Mesodermal cell (in vitro differentiated cells): ENCODE data around the gene TCF12.

Source experiments
- H3K27ac ChIP-seq: 2 replicates; pipeline ENCODE4 v1.7.0; 2013; ENCODE audit warnings: mild to moderate bottlenecking, low read depth, low read length, moderate library complexity; ENCODE audit not compliant: severe bottlenecking
- H3K36me3 ChIP-seq: 2 replicates; pipeline ENCODE4 v1.7.1; 2013; ENCODE audit warnings: mild to moderate bottlenecking, low read length, moderate library complexity; ENCODE audit not compliant: control insufficient read depth, insufficient read depth
- H3K4me1 ChIP-seq: one replicate; pipeline ENCODE4 v1.7.1; 2013; ENCODE audit warnings: mild to moderate bottlenecking, low read length; ENCODE audit not compliant: insufficient read depth, control insufficient read depth, poor library complexity, severe bottlenecking
- H3K4me3 ChIP-seq: 2 replicates; pipeline ENCODE4 v1.7.0; 2013; ENCODE audit warnings: low read length, control low read depth, mild to moderate bottlenecking; ENCODE audit not compliant: insufficient read depth, poor library complexity, severe bottlenecking; ENCODE audit errors: extremely low read depth
- H3K9me3 ChIP-seq: 2 replicates; pipeline ENCODE4 v1.7.1; 2013; ENCODE audit warnings: mild to moderate bottlenecking, low read length, moderate library complexity; ENCODE audit not compliant: control insufficient read depth
- WGBS, 2 experiments: methylation state at CpG; one replicate each; pipeline ENCODE4 v1.1.5; 2013; ENCODE audit warnings: missing lambda C conversion rate in 2 of 2; ENCODE audit not compliant: insufficient coverage in 2 of 2; 5-methylcytosine and 5-hydroxymethylcytosine counted together

The TCF12 gene

GRCh38 chr15:57102858-57103257 lies 184.4 kb downstream of the TCF12 start:
- Histone ChIP-seq H3K27ac (no peak overlapping the region), H3K9me3 (no peaks in the 10 kb centered on the region), H3K36me3 (peaks cover 19% of the 10 kb centered on the region), H3K4me1 (no peaks in the 10 kb centered on the region), H3K4me3 (no peak overlapping the region)
- 92 to 98% methylated on average over 4 of the region's 5 CpGs for WGBS, 2 experiments

- no CpG with 5 or more reads among the region's 2 CpGs for WGBS, 2 experiments
- no peak overlapping the region for H3K27ac ChIP-seq
- H3K4me3 ChIP-seq, result no peak overlapping the region
- H3K36me3 ChIP-seq, result peaks cover 19% of the 10 kb centered on the region
- H3K4me1 ChIP-seq, result no peaks in the 10 kb centered on the region
- no peaks in the 10 kb centered on the region for H3K9me3 ChIP-seq
These were observed 189.9 kb downstream of the TCF12 start for GRCh38 chr15:57108296-57108695.

- H3K27ac ChIP-seq, result no peak overlapping the region
- no peak overlapping the region for H3K4me3 ChIP-seq
- peaks cover 19% of the 10 kb centered on the region for H3K36me3 ChIP-seq
- no peaks in the 10 kb centered on the region for H3K9me3 ChIP-seq
- no CpG with 5 or more reads among the region's 2 CpGs for WGBS, 2 experiments
- no peaks in the 10 kb centered on the region for H3K4me1 ChIP-seq
These were observed 190.6 kb downstream of the TCF12 start for GRCh38 chr15:57109005-57109404.

DNA sequence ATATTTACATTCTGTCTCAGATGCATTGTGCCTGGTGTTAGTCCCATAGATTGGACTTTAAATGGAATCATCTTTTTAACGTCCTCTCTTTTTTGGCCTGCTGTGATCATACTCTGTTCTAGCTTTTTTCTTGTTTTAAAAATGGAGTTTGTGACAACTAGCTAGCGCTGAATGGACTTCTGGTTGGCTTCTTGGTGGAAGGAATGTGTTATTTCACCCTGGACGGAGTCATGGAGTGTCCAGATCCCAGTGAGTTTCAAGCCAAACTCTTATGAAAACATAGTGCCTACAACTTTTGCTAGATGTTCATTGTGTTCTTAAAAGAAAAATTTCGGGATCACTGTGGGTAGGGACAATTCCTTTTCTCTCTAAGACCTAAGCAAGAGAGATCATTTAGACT lies 192.6 kb downstream of the TCF12 start:
- WGBS, 2 experiments, result 93% methylated on average over 3 of the region's 4 CpGs; no CpG with 5 or more reads in 1 of the 2 experiments
- Histone ChIP-seq H3K4me3 (no peak overlapping the region), H3K4me1 (no peaks in the 10 kb centered on the region), H3K36me3 (peaks cover 8% of the 10 kb centered on the region), H3K27ac (no peak overlapping the region), H3K9me3 (no peaks in the 10 kb centered on the region)

GRCh38 chr15:57112178-57112577 lies 193.7 kb downstream of the TCF12 start:
- H3K27ac ChIP-seq, result no peak overlapping the region

DNA sequence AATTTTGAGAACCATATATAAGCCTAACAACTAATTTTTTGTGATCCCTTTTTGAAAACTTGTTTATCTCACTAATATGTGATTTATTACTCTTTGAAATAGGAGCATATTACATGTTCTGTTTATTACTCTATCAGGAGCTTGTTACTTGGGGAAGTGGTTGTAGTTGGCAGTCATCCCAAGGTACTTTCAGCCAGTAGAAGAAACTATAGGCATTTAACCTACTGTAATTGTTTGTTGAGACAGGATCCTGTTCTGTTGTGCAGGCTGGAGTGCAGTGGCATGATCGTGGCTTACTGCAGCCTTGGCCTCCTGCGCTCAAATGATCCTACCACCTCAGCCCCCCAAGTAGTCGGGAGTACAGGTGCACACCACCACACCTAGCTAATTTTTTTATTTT lies 195.6 kb downstream of the TCF12 start:
- WGBS, 2 experiments, result no CpG with 5 or more reads among the region's 3 CpGs
- H3K4me1 ChIP-seq, result peaks cover 15% of the 10 kb centered on the region
- no peak overlapping the region for H3K27ac ChIP-seq
- no peak overlapping the region for H3K4me3 ChIP-seq
- no peaks in the 10 kb centered on the region for H3K36me3 ChIP-seq
- H3K9me3 ChIP-seq, result no peaks in the 10 kb centered on the region

More at GRCh38 chr15:57112178-57112577, 193.7 kb downstream of the TCF12 start:
- Histone ChIP-seq H3K4me1 (peaks cover 1% of the 10 kb centered on the region), H3K9me3 (no peaks in the 10 kb centered on the region), H3K4me3 (no peak overlapping the region), H3K36me3 (no peaks in the 10 kb centered on the region)
- WGBS, 2 experiments, result 83 to 84% methylated on average over 1 to 2 of the region's 2 CpGs

DNA sequence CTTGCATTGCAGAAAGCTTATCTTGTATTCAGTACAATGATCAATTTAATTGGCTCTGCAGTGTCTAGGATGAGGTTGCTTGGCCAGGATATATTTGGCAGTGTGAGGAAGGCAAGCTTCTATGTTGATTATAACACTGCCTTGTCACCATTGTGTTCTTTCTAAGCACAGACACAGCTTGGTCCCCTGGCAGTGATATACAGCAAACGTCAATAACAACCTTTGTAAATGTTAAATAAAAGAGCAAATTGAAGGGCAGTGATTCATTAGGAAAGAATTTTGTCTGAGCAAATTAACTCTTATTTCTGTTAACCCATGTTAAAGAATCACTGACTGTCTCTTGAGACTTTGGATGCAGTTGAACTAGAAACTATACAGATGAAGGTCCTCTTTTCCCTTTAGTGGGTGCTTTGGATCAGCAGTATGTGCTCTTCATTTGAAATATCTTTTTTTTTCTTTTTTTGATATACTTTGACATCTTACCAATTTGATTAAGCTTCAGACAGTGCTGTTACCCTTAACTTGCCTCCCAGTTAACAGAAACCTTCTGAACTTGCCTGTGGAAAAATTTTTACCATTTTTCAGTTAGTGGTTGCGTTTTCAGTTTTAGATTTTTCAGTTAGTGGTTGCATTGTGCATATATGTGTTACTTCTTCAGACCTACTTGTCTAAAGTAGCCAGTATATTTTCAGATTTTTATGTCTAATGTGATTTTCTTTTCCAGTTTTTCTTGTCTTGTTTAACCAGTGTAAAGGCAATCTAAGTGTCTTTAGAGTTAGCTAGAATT lies 199.8 kb downstream of the TCF12 start:
- Histone ChIP-seq H3K9me3 (no peaks in the 10 kb centered on the region), H3K4me1 (peaks cover 25% of the 10 kb centered on the region), H3K27ac (peak overlapping the region; percentile 46), H3K36me3 (no peaks in the 10 kb centered on the region), H3K4me3 (no peak overlapping the region)
- WGBS, 2 experiments, result 60% methylated on average over 1 of the region's 2 CpGs; no CpG with 5 or more reads in 1 of the 2 experiments

DNA sequence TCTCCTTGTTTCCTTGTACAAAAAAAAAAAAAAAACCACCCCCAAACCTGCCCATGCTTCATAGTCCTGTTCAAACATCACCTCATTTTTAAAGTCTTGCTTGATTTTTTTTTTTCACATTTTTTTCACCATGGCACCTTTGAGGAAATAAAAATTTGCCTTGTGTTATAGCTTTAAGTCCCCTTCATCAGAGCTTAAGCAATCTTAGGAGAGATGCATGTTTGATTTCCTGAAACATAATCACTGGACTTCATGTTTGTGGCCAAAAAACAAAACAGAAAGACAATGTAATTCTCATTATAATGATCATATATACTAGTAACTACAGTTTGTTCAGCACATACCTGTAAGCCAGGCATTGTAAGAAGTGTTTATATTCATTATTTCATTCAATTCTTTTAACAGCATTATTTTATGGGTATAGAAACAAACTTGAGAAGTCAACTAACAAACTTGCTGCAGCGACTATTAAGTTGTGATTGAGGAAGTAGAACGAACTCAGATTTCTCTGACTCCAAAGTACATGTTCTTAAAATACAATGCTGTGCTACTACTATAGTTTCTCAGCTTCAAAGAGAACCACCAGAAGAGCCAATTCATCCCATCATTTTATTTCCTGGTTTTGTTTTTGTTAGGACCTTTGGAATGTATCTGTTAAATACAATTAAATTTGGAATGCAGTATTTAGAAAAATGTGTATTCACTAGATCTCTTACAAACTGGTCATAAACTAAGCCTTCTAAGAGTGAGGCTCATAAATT lies 203.8 kb downstream of the TCF12 start:
- Histone ChIP-seq H3K4me1 (peaks cover 23% of the 10 kb centered on the region), H3K4me3 (no peak overlapping the region), H3K36me3 (peaks cover 12% of the 10 kb centered on the region), H3K27ac (peak overlapping the region; percentile 7), H3K9me3 (no peaks in the 10 kb centered on the region)
- no CpG with 5 or more reads among the region's 2 CpGs for WGBS, 2 experiments

DNA sequence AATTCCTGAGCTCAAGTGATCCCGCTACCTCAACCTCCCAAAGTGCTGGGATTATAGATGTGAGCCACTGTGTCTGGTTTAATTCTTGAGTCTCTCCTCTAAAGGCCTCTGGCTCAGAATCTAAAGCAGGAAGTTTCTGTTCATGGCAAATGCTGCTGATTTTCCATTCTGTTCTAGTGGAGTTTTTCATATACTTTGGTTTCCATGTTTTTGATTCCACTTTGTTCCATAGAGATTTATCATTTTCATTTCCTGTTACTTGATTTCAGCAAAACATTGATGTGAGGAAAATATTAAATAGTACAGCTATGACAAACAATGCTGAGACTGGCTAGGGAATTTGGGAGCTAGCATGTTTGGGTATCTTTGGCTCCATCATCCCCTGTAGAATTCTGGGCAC lies 205.6 kb downstream of the TCF12 start:
- 100% methylated on average over 1 of the region's 1 CpG for WGBS, 2 experiments
- peaks cover 10% of the 10 kb centered on the region for H3K4me1 ChIP-seq

GRCh38 chr15:57129064-57129463 lies 210.6 kb downstream of the TCF12 start:
- no peaks in the 10 kb centered on the region for H3K9me3 ChIP-seq
- H3K27ac ChIP-seq, result no peak overlapping the region
- WGBS, 2 experiments, result 93% methylated on average over 2 of the region's 3 CpGs; no CpG with 5 or more reads in 1 of the 2 experiments
- peaks cover 3% of the 10 kb centered on the region for H3K4me1 ChIP-seq
- no peak overlapping the region for H3K4me3 ChIP-seq
- peaks cover 12% of the 10 kb centered on the region for H3K36me3 ChIP-seq

More for the DNA sequence above, 205.6 kb downstream of the TCF12 start:
- peaks cover 12% of the 10 kb centered on the region for H3K36me3 ChIP-seq
- no peaks in the 10 kb centered on the region for H3K9me3 ChIP-seq
- H3K4me3 ChIP-seq, result no peak overlapping the region
- H3K27ac ChIP-seq, result no peak overlapping the region

- Histone ChIP-seq H3K4me3 (no peak overlapping the region), H3K36me3 (peaks cover 8% of the 10 kb centered on the region), H3K9me3 (no peaks in the 10 kb centered on the region), H3K4me1 (peaks cover 11% of the 10 kb centered on the region), H3K27ac (no peak overlapping the region)
- 95 to 96% methylated on average over 3 of the region's 4 CpGs for WGBS, 2 experiments
These were observed 212.5 kb downstream of the TCF12 start for GRCh38 chr15:57130956-57131355.
